Muscle of back (tissue), 10 donors: ENCODE results near the gene RMP24. TPM values are rescaled to one million over a fixed set of nuclear protein-coding genes. Genes with fewer than 3 reads are reported as not detected.

Experiments
- polyA plus RNA-seq, 10 donors: library from polyadenylated mRNA; unstranded; fragments of 120-200 nt; gene quantifications; one replicate each; pipeline ENCODE4 v1.2.1, GENCODE V29; 2013; ENCODE audit not compliant: insufficient read length in 10 of 10

Gene RMP24

Other genes with a start within 250 kb of the RMP24 start
- 10 to 100 TPM; 35.3 to 46.5 (median 40.7) TPM for gene RPRD1A, start 94.9 kb downstream of the RMP24 start, polyA plus RNA-seq
- gene SLC39A6, start 156.7 kb downstream of the RMP24 start, polyA plus RNA-seq: 10 to 100 TPM; 30.3 to 42.3 (median 35.3) TPM
- 100 to 1,000 TPM in 2 of 10 donors, 10 to 100 TPM in 8; 57.2 to 110 (median 73.3) TPM for gene ELP2, start 157.2 kb downstream of the RMP24 start, polyA plus RNA-seq
- gene MOCOS, start 214.8 kb downstream of the RMP24 start, polyA plus RNA-seq: under 1 TPM; 0.11 to 0.70 (median 0.24) TPM